Duodenal mucosa (tissue), 2 donors: ENCODE data around the gene STARD10.

Experiments
- H3K27ac ChIP-seq: one replicate; pipeline ENCODE4 v1.7.0; 2013; ENCODE audit warnings: low read depth, low read length
- H3K27me3 ChIP-seq, 2 donors: one replicate each; pipeline ENCODE4 v1.7.0; 2013; ENCODE audit warnings: low read length in 2 of 2, control low read depth in 1 of 2; ENCODE audit not compliant: insufficient read depth in 2 of 2, control insufficient read depth in 1 of 2
- H3K36me3 ChIP-seq, 2 donors: one replicate each; pipeline ENCODE4 v1.7.0; 2013; ENCODE audit warnings: low read length in 2 of 2, control low read depth in 1 of 2; ENCODE audit not compliant: insufficient read depth in 2 of 2, control insufficient read depth in 1 of 2
- H3K4me1 ChIP-seq, 2 donors: one replicate each; pipeline ENCODE4 v1.7.0; 2013; ENCODE audit warnings: low read length in 2 of 2, control low read depth in 1 of 2; ENCODE audit not compliant: insufficient read depth in 2 of 2, control insufficient read depth in 1 of 2
- H3K4me3 ChIP-seq, 2 donors: one replicate each; pipeline ENCODE4 v1.7.0; 2013; ENCODE audit warnings: low read length in 2 of 2, low read depth in 1 of 2
- H3K9ac ChIP-seq, 2 donors: one replicate each; pipeline ENCODE4 v1.7.0; 2013; ENCODE audit warnings: low read length in 2 of 2, low read depth in 1 of 2
- H3K9me3 ChIP-seq, 2 donors: one replicate each; pipeline ENCODE4 v1.7.0; 2013; ENCODE audit warnings: low read length in 2 of 2, control low read depth in 1 of 2; ENCODE audit not compliant: control insufficient read depth in 1 of 2

STARD10 gene

GRCh38 chr11:72719144-72719543, 74.7 kb downstream of the STARD10 start:
- H3K9ac ChIP-seq = peak overlapping the region; percentile 51 to 91
- no peak overlapping the region for H3K27ac ChIP-seq
- peaks cover 0 to 31% of the 10 kb centered on the region in 2 donors for H3K36me3 ChIP-seq
- peaks cover 48 to 63% of the 10 kb centered on the region in 2 donors for H3K4me1 ChIP-seq
- H3K9me3 ChIP-seq = no peaks in the 10 kb centered on the region
- peak overlapping the region; percentile 87 to 89 for H3K4me3 ChIP-seq
- no peaks in the 10 kb centered on the region for H3K27me3 ChIP-seq

DNA sequence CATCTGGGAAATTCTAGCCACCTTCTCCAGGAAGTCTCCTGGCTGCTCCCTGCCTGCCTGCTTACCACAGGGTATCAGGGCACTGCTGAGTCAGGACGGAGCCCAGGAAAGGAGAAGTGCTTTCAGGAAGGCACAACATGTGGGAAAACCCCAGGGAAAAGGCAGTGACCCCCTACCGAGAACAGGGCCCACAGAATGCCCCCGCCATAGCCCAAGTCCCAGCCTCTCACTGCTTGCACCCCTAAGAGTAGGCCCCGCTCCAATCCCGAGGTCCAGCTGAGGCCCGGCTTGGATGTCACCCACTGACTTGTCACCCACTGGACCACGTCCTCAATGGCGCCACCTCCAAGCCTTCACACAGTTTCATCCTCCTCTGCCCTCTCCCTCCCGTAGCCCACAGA, 75.7 kb downstream of the STARD10 start:
- no peak overlapping the region for H3K4me3 ChIP-seq

DNA sequence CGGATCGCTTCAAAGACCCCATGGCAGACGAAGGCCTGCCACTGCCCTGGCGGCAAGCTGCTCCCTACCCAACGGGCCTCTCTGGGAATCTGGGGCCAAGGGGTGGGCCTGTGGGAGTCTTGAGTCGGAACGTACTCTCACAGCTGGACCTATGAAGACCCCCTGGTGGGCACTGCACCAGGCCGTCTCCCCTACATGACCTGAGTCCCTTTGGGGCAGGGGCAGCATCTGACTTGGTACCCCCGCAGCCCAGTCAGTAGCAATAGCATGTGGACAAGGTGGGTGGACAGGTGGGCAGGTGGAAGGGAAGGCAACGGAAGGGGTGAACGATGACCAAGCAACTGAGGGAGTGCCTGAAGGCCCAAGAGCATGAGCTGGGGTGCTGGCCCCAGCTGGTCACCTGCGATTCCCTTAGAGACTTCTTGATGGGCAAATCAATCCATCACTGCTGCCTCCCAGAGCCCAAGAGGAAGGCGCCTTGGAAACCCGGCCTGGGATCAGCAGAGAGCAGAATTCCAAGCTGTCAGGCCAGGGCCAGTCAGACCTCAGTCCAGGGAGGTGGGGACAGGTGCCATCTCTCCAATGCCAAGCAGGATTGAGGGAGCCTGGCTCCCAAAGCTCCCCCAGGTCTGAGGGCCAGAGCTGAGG, 76.9 kb downstream of the STARD10 start:
- no peak overlapping the region for H3K4me3 ChIP-seq
- H3K9ac ChIP-seq = no peak overlapping the region
- H3K36me3 ChIP-seq = peaks cover 0 to 37% of the 10 kb centered on the region in 2 donors
- no peaks in the 10 kb centered on the region for H3K9me3 ChIP-seq
- no peaks in the 10 kb centered on the region for H3K27me3 ChIP-seq
- peaks cover 33 to 46% of the 10 kb centered on the region in 2 donors for H3K4me1 ChIP-seq
- H3K27ac ChIP-seq = no peak overlapping the region

More for the DNA sequence above, 75.7 kb downstream of the STARD10 start:
- H3K36me3 ChIP-seq = peaks cover 0 to 35% of the 10 kb centered on the region in 2 donors
- peaks cover 38 to 54% of the 10 kb centered on the region in 2 donors for H3K4me1 ChIP-seq
- no peaks in the 10 kb centered on the region for H3K9me3 ChIP-seq
- H3K27me3 ChIP-seq = no peaks in the 10 kb centered on the region
- H3K27ac ChIP-seq = no peak overlapping the region
- H3K9ac ChIP-seq = no peak overlapping the region

GRCh38 chr11:72716290-72716689, 77.6 kb downstream of the STARD10 start:
- Histone ChIP-seq H3K4me3 (no peak overlapping the region), H3K36me3 (peaks cover 5 to 42% of the 10 kb centered on the region in 2 donors), H3K4me1 (peaks cover 32 to 40% of the 10 kb centered on the region in 2 donors), H3K9ac (no peak overlapping the region), H3K27me3 (no peaks in the 10 kb centered on the region), H3K9me3 (no peaks in the 10 kb centered on the region), H3K27ac (no peak overlapping the region)

DNA sequence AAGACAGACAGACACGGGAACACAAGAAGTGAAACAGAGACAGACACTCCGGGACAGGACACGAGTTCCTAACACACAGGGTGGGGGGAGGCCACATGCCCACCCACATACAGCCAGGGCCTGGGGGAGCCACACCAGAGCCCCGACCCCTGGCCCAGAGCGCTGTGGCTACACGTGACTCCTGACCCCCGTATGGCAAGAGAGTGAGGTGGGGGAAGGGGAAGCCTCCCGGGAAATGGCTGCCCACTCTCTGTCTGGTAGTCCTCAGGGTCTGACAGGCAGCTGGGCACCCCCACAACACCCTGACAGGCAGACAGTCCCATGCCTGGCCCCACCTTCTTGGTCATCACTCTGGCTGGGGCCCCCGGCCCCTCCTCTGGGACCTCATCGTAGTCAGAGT, 81.0 kb downstream of the STARD10 start:
- H3K4me1 ChIP-seq = peaks cover 0 to 8% of the 10 kb centered on the region in 2 donors
- H3K27ac ChIP-seq = no peak overlapping the region
- H3K4me3 ChIP-seq = no peak overlapping the region
- no peak overlapping the region for H3K9ac ChIP-seq
- H3K9me3 ChIP-seq = no peaks in the 10 kb centered on the region
- H3K36me3 ChIP-seq = peaks cover 27 to 68% of the 10 kb centered on the region in 2 donors
- H3K27me3 ChIP-seq = no peaks in the 10 kb centered on the region

GRCh38 chr11:72712168-72712751, 81.6 kb downstream of the STARD10 start:
- H3K36me3 ChIP-seq = peaks cover 31 to 71% of the 10 kb centered on the region in 2 donors
- H3K9ac ChIP-seq = no peak overlapping the region
- H3K4me1 ChIP-seq = peaks cover 0 to 8% of the 10 kb centered on the region in 2 donors
- no peaks in the 10 kb centered on the region for H3K9me3 ChIP-seq
- no peak overlapping the region for H3K4me3 ChIP-seq
- H3K27me3 ChIP-seq = no peaks in the 10 kb centered on the region
- no peak overlapping the region for H3K27ac ChIP-seq

- Histone ChIP-seq H3K4me1 (peaks cover 0 to 4% of the 10 kb centered on the region in 2 donors), H3K36me3 (peaks cover 42 to 72% of the 10 kb centered on the region in 2 donors), H3K27ac (no peak overlapping the region), H3K9me3 (no peaks in the 10 kb centered on the region), H3K27me3 (no peaks in the 10 kb centered on the region), H3K4me3 (no peak overlapping the region), H3K9ac (no peak overlapping the region)
Observed at GRCh38 chr11:72711141-72711540, 82.7 kb downstream of the STARD10 start.

DNA sequence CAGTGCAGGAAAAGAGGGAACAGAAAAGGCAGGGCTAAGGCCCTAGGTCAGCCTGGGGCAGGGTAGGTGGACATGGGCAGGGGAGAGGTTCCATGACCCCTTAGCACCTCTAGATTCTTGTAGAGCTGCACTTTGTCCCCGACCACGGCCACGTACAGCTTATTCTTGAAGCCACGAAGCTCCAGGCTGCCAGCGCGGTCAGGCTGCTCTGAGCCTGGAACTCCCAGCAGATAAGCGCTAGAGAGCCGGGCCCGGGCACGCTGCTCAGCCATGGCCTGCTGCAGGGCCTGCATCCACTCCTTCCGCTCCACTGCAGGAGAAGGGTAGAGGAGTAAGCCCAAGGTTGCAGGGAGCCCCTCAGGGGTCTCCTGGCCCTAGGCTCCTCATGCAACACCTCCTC, 83.6 kb downstream of the STARD10 start:
- H3K4me3 ChIP-seq = no peak overlapping the region
- H3K36me3 ChIP-seq = peaks cover 45 to 78% of the 10 kb centered on the region in 2 donors
- H3K9me3 ChIP-seq = no peaks in the 10 kb centered on the region
- peaks cover 0 to 2% of the 10 kb centered on the region in 2 donors for H3K4me1 ChIP-seq
- no peaks in the 10 kb centered on the region for H3K27me3 ChIP-seq
- no peak overlapping the region for H3K9ac ChIP-seq
- H3K27ac ChIP-seq = no peak overlapping the region

DNA sequence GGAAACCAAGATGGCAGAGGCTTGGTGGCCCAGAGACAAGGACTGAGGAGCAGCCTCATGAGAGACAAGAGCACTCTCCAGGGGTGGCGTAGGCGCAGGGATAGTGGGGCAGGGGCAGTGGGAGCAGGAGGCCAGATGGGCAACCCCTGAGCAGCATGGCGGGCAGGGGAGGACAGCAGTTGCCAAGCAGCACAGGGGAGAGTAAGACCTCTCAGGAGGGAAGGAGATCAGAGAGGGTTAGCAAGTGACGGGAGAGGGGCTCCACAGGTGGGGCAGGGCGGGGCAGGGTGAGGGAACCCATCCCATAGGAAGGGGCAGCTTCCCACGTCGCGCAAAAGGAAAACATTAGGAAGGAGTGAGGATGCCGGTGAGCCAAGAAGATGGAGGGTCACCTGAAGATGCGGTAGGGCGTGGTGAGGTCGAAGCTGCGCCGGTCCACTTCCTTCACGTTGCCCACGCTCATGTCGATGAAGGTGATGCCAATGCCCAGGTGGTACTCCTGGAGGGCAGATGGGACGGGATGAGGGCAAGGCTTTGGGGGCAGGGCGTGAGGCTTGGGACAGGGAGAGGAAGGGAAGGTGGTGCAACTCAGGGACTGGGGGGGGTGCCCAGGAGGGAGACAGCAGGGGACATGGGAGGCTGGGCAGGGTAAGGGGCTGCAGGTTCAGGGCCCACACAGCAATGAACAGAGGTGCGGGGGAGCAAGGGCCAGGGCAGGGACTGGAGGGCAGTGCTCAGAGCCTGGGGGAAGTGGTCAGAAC, 84.2 kb downstream of the STARD10 start:
- Histone ChIP-seq H3K4me3 (no peak overlapping the region), H3K27ac (no peak overlapping the region), H3K36me3 (peaks cover 51 to 81% of the 10 kb centered on the region in 2 donors), H3K9ac (no peak overlapping the region), H3K27me3 (no peaks in the 10 kb centered on the region), H3K4me1 (no peaks in the 10 kb centered on the region), H3K9me3 (no peaks in the 10 kb centered on the region)

DNA sequence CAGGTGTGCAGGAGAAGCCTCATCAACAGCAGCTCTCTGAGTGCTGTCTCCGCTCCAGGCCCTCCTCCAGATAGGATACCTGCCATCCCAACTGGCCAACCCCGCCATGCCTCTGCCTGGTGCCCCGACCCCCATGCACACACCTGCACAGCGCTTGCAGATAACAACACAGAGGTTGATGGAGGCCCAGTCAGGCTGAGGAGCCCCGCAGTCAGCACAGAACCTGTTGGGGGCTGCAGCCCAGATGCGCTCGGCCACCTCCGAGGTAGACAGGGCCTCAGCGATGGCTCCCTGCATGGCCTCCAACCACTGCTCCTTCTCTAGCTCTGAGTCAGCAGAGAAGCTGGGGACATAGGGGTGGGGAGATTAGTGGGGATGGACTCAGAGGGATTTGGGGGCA, 86.8 kb downstream of the STARD10 start:
- H3K27me3 ChIP-seq = no peaks in the 10 kb centered on the region

More for the DNA sequence above, 86.8 kb downstream of the STARD10 start:
- H3K27ac ChIP-seq = no peak overlapping the region
- no peaks in the 10 kb centered on the region for H3K4me1 ChIP-seq
- H3K9me3 ChIP-seq = no peaks in the 10 kb centered on the region
- H3K4me3 ChIP-seq = no peak overlapping the region
- H3K36me3 ChIP-seq = peaks cover 57 to 96% of the 10 kb centered on the region in 2 donors
- H3K9ac ChIP-seq = no peak overlapping the region
